HEK293T (cell line): ENCODE results near the gene ZNF350.

Experiments
- BHLHE40 ChIP-seq: fragments of 450-650 bp; IDR thresholded peaks from 2 replicates; pipeline ENCODE4 v1.6.1; 2016; ENCODE audit warnings: mild to moderate bottlenecking, moderate library complexity, borderline replicate concordance
- CTBP1 ChIP-seq: fragments of 450-650 bp; IDR thresholded peaks from 2 replicates; pipeline ENCODE4 v1.6.1; 2016; ENCODE audit warnings: borderline replicate concordance
- FOXK2 ChIP-seq: fragments of 450-650 bp; IDR thresholded peaks from 2 replicates; pipeline ENCODE4 v1.6.1; 2016; ENCODE audit warnings: mild to moderate bottlenecking
- FOXM1 ChIP-seq: fragments of 450-650 bp; IDR thresholded peaks from 2 replicates; pipeline ENCODE4 v1.6.1; 2017; ENCODE audit warnings: mild to moderate bottlenecking, borderline replicate concordance
- SP1 ChIP-seq: fragments of 450-650 bp; IDR thresholded peaks from 2 replicates; pipeline ENCODE4 v1.6.1; 2017
- SUZ12 ChIP-seq: fragments of 450-650 bp; IDR thresholded peaks from 2 replicates; pipeline ENCODE4 v1.6.1; 2016; ENCODE audit warnings: mild to moderate bottlenecking
- ZNF384 ChIP-seq: fragments of 450-650 bp; IDR thresholded peaks from 2 replicates; pipeline ENCODE4 v1.6.1; 2016

DNA sequence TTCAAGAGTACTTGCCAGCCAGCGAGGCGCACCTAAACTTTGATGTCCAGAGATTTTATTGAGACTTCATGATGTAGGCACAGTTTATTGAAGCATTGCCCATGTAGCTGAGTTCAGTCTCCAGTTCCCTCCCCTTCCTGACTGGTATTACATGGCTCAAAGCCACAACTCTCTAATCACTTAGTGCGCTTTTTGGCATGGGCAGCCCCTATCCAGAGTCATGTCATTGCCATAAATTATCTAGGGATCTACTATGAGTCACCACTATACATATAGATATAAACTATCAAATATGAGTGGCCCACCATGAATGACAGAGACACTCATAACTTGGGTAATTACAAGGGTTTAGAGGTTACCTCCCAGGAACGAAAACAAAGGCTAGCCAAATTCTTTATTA is 33.9 kb upstream of the ZNF350 start:
- TF ChIP-seq SP1 (no peak), ZNF384 (no peak), FOXK2 (no peak), BHLHE40 (no peak), FOXM1 (no peak), SUZ12 (no peak), CTBP1 (no peak)
